Neural crest cell (in vitro differentiated cells): Measurements from ENCODE around the gene MAP6. TPM values are rescaled to one million over a fixed set of nuclear protein-coding genes. Genes with fewer than 3 reads are reported as not detected.

Source experiments
- DNase-seq: peaks from one replicate; pipeline ENCODE4 v3.0.0; 2021; ENCODE audit warnings: low read depth, mixed read lengths, low spot score
- H3K27ac Mint-ChIP-seq: one replicate; pipeline ENCODE4 v1.8.0; 2021; ENCODE audit warnings: mild to moderate bottlenecking, mixed read lengths; ENCODE audit not compliant: unreplicated experiment
- H3K27me3 Mint-ChIP-seq: 2 replicates; pipeline ENCODE4 v1.8.0; 2021; ENCODE audit warnings: low read depth, mild to moderate bottlenecking, mixed read lengths
- H3K36me3 Mint-ChIP-seq: 2 replicates; pipeline ENCODE4 v1.8.0; 2021; ENCODE audit warnings: low read depth, mild to moderate bottlenecking, mixed read lengths
- H3K4me1 Mint-ChIP-seq: 2 replicates; pipeline ENCODE4 v1.8.0; 2021; ENCODE audit warnings: mixed read lengths
- H3K4me3 Mint-ChIP-seq: one replicate; pipeline ENCODE4 v1.8.0; 2021; ENCODE audit warnings: mild to moderate bottlenecking, mixed read lengths
- H3K9me3 Mint-ChIP-seq: 2 replicates; pipeline ENCODE4 v1.8.0; 2021; ENCODE audit warnings: mixed read lengths
- CTCF ChIP-seq: fragments of 200-600 bp; sonication (generic); conservative IDR thresholded peaks from 2 replicates; pipeline ENCODE4 v1.5.0; 2021; ENCODE audit warnings: antibody characterized with exemption, mild to moderate bottlenecking
- total RNA-seq: library from RNA; stranded (reverse); gene quantifications from 2 replicates; pipeline ENCODE4 v1.2.1, GENCODE V29; 2021

MAP6 gene
- total RNA-seq, 1 donor from 2014 or later, result 57.7 TPM

GRCh38 chr11:75571625-75572024 is 97.2 kb downstream of the MAP6 start:
- no peak for TF ChIP-seq CTCF
- DNase-seq, result no peak
- Mint-ChIP-seq H3K9me3 (no peaks in the 10 kb centered on the region), H3K27me3 (peaks cover 3% of the 10 kb centered on the region), H3K4me1 (peaks cover 9% of the 10 kb centered on the region), H3K36me3 (peaks cover 7% of the 10 kb centered on the region), H3K4me3 (no peak overlapping the region), H3K27ac (no peak overlapping the region)

GRCh38 chr11:75570559-75571139 is 98.2 kb downstream of the MAP6 start:
- Mint-ChIP-seq H3K27ac (no peak overlapping the region), H3K9me3 (no peaks in the 10 kb centered on the region), H3K4me1 (peaks cover 5% of the 10 kb centered on the region), H3K27me3 (no peaks in the 10 kb centered on the region), H3K36me3 (peaks cover 9% of the 10 kb centered on the region), H3K4me3 (no peak overlapping the region)
- DNase-seq, result no peak
- TF ChIP-seq CTCF, result no peak

GRCh38 chr11:75568616-75569219 is 100.1 kb downstream of the MAP6 start:
- H3K36me3 Mint-ChIP-seq, result peaks cover 9% of the 10 kb centered on the region
- H3K27me3 Mint-ChIP-seq, result no peaks in the 10 kb centered on the region
- H3K9me3 Mint-ChIP-seq, result no peaks in the 10 kb centered on the region
- no peak for TF ChIP-seq CTCF
- H3K4me1 Mint-ChIP-seq, result peaks cover 24% of the 10 kb centered on the region
- no peak overlapping the region for H3K27ac Mint-ChIP-seq
- H3K4me3 Mint-ChIP-seq, result peak overlapping the region; percentile 9
- no peak for DNase-seq

GRCh38 chr11:75567971-75568370 is 100.9 kb downstream of the MAP6 start:
- no peaks in the 10 kb centered on the region for H3K9me3 Mint-ChIP-seq
- H3K4me1 Mint-ChIP-seq, result peaks cover 31% of the 10 kb centered on the region
- TF ChIP-seq CTCF, result no peak
- H3K27me3 Mint-ChIP-seq, result no peaks in the 10 kb centered on the region
- H3K27ac Mint-ChIP-seq, result no peak overlapping the region
- no peak overlapping the region for H3K4me3 Mint-ChIP-seq
- peaks cover 9% of the 10 kb centered on the region for H3K36me3 Mint-ChIP-seq
- no peak for DNase-seq

- peaks cover 6% of the 10 kb centered on the region for H3K36me3 Mint-ChIP-seq
- no peaks in the 10 kb centered on the region for H3K27me3 Mint-ChIP-seq
- no peak for DNase-seq
- H3K4me1 Mint-ChIP-seq, result peaks cover 41% of the 10 kb centered on the region
- H3K9me3 Mint-ChIP-seq, result no peaks in the 10 kb centered on the region
- no peak overlapping the region for H3K4me3 Mint-ChIP-seq
- no peak overlapping the region for H3K27ac Mint-ChIP-seq
- TF ChIP-seq CTCF, result no peak
Observed at GRCh38 chr11:75566763-75567279, 102.0 kb downstream of the MAP6 start.
